HG03558 (cell line): Measurements from ENCODE around the gene LRRC51.

ENCODE experiments used
- ATAC-seq: cut with Tn5 transposase; IDR thresholded peaks from one replicate; pipeline ENCODE4 v1.9.1; 2021; ENCODE audit warnings: moderate number of reproducible peaks; ENCODE audit not compliant: unreplicated experiment; ENCODE audit errors: extremely low read depth

Gene LRRC51

GRCh38 chr11:72069200-72069599, 11.4 kb upstream of the LRRC51 start:
- ATAC-seq: no peak

DNA sequence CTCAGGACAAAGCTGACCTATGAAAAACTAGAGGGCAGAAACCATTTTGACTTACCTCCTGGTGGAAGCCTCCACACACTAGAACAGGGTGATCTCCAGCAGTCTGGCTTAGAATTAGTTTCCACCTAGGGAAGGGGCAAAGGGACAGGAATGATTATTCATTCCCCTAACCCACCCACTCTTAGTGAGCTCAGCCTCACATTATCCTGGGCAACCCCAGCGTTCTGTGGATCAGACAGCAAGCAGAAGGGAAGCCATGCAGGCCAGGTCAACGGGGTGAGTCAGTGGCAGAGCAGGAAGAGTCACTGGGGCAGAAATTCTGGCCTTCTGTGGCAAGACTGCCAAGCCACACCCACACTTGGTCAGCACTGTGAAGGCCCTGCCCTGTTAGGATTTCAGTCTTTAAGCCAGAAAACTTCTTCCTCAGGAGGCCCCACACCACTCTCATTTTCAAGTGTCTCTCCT, 10.8 kb upstream of the LRRC51 start:
- ATAC-seq: no peak

- no peak for ATAC-seq
Observed at GRCh38 chr11:72070491-72070890, 10.2 kb upstream of the LRRC51 start.

DNA sequence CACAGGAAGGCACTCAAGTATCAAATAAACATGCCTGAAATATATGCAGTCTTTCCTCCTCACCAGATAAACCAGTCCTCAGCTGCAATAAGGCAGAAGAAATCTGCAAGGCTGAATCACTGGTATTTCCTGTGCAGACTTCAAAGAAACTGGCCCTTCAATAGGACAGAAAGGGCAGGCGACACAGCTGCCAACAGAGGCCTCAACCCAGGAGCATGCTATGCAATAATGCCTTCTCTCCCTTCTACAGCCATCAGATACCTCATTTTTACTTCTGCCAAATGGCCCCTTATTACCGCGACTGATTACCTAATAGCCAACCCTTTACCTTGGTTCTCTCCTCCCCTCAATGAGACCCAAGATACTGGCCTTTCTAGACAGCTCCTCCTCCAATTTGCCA, 8.3 kb upstream of the LRRC51 start:
- ATAC-seq: no peak

- ATAC-seq: no peak
Observed at GRCh38 chr11:72075109-72075508, 5.5 kb upstream of the LRRC51 start.

- ATAC-seq: no peak
Observed at GRCh38 chr11:72075756-72076155, 4.9 kb upstream of the LRRC51 start.

DNA sequence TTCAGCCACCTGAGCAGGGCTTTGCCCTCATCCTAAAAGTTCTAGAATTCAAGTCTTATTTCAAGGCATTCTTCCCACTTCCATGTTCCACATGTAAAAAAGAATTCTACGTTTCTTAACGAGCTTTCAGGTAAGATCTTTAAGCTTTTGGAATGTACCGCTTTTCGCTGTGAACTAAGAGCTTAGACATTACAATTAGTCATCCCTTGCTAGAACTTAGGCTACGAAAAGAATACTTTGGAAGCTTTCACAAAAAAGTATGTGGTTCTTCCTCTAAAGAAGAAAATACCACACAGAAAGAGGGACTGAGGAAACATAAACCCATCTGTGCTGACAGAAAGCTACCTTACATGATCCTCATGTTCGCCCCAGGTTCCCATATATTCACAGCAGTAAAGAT, 2.2 kb upstream of the LRRC51 start:
- no peak for ATAC-seq

GRCh38 chr11:72079819-72080325, 778 bp upstream of the LRRC51 start:
- no peak for ATAC-seq

GRCh38 chr11:72081184-72081644, 564 bp downstream of the LRRC51 start:
- no peak for ATAC-seq

- ATAC-seq: no peak
Observed at GRCh38 chr11:72081821-72082453, 1.3 kb downstream of the LRRC51 start.

- no peak for ATAC-seq
Observed at GRCh38 chr11:72083414-72083813, 2.8 kb downstream of the LRRC51 start.

GRCh38 chr11:72084076-72084475, 3.4 kb downstream of the LRRC51 start:
- ATAC-seq: no peak

- ATAC-seq: no peak
Observed at GRCh38 chr11:72084965-72085364, 4.3 kb downstream of the LRRC51 start.

GRCh38 chr11:72085621-72086351, 5.1 kb downstream of the LRRC51 start:
- ATAC-seq: no peak

DNA sequence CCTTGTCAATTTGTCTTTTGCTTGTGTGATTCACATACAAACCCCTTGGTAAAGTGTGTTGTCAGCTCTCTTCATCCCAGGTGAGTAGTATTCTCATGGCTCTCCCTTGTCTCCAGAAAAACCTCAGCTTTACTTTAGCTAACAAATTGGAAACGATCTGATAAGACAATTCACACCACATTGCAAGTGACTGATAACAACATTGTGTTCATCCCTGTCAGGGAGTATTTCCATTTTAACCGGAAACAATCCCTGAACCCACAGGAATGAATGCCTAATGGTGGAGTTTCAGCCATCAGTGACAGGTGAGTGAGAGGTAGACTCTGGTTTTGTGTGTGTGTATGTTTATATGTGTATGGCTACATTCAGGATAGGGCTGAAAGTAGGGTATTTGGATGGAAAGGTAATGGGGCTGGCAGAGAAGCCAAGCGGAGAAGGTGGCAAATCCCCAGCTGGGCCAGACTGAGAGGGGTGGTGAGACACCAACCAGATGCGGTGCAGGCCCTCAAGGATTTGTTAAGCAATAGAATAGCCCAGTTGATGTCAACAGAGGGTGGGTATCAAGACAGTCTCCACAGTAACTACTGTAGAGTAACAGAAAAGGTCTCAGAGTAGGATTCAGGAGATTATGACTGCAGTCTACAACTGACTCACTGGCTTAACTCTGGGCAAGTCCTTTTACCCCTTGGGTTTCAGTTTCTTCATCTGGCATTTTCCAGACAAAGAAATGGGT, 7.6 kb downstream of the LRRC51 start:
- ATAC-seq: no peak

DNA sequence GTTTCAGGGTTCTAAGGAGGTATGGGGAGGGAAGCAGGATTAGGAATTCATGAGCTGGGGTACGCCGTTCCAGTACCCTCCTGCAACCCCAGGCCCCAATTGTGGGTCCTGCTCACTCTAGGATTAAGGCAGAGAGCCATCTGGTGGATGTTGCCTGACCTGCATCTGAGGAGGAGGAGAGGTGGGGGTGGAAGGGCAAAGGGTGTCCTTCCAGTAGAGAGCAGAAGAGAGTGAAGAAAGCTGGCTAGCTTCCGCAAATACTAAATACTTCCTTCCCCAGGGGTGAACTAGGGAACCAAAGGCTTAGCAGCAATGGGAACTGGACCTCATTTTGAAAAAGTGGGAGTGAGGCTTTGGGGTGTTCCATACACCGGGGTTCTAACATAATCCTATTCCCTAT, 10.6 kb downstream of the LRRC51 start:
- ATAC-seq: no peak

DNA sequence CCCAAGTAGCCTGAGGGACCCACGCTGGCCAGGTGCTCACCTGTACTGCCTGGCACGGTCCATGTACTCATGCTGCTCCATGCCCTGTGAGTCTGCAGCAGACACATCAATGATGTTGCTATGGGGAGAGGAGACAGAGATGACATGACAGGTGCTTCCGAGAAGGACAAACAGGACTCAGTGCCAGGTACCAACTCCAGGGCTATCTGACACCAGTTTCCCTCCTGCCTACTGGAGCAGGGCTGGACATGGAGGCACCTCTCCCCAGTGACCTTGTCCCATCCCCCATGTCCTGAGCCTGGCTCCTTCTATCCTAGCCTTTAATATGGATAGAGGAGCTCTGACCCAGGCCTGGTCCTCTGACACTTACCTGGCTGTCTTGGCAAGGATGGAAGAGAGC, 18.1 kb downstream of the LRRC51 start:
- ATAC-seq: no peak

DNA sequence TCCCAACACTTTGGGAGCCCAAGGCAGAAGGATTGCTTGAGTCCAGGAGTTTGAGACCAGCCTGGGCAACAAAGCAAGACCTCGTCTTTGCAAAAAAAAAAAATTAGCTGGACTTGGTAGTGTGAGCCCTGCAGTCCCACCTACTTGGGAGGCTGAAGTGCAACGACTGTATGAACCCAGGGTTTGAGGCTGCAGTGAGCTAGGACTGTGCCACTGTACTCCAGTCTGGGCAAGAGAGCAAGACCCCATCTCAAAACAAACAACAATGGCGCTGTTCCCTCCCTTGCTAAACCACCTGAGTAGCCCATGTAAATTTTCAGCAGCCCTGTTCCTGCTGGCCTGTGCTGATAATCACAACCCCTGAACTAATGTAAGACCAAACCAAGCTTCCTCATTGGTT, 19.4 kb downstream of the LRRC51 start:
- ATAC-seq: no peak

- no peak for ATAC-seq
Observed at GRCh38 chr11:72100462-72100861, 19.8 kb downstream of the LRRC51 start.

GRCh38 chr11:72102162-72102561, 21.5 kb downstream of the LRRC51 start:
- no peak for ATAC-seq

DNA sequence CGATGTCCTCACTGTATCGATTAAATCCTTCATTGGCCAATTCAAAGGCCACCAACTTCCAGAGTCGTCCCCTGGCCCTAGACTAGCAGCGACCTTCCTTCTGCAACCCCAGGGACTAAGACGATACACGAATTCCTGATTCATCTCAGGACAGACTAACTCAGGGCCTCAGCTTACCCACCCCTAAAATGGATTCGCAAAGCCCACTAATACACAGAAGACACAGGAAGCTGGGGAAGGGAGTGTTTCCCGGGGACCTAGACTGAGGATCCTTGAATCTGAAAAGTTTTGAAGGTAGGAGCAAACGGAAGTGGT, 21.9 kb downstream of the LRRC51 start:
- ATAC-seq: peak; percentile 8
